ENCODE results near the gene ZNRF2.

- TF ChIP-seq NFIC (IDR thresholded peaks at IDR 0.05; ENCODE audit: borderline replicate concordance) = no peak
- TF ChIP-seq CTCF (IDR thresholded peaks at IDR 0.05) = no peak
- no peak for TF ChIP-seq MAX (IDR thresholded peaks at IDR 0.05; ENCODE audit: low read depth)
- TF ChIP-seq POLR2AphosphoS5 (IDR thresholded peaks at IDR 0.05; ENCODE audit: low read depth, low read length) = no peak
- no peak for TF ChIP-seq YY1 (IDR thresholded peaks at IDR 0.05; ENCODE audit: low read depth)
- TF ChIP-seq REST (IDR thresholded peaks at IDR 0.05; ENCODE audit: low read depth, low read length) = no peak
- no peak for TF ChIP-seq SMC3 (IDR thresholded peaks at IDR 0.05; ENCODE audit: low read depth, low read length)
These were observed 46.0 kb downstream of the ZNRF2 start for GRCh38 chr7:30330134-30331111.
